Measurements from ENCODE around the gene PFAS. TPM values are rescaled to one million over a fixed set of nuclear protein-coding genes. Genes with fewer than 3 reads are reported as not detected.

The PFAS gene
- polyA plus RNA-seq, 1 donor from 2014 or later: 11.7 TPM

- H3K27me3 ChIP-seq (ENCODE audit: insufficient read depth, low read depth, low read length): no peaks in the 10 kb centered on the region
- H3K9me3 ChIP-seq (ENCODE audit: low read length): no peaks in the 10 kb centered on the region
- H2AFZ ChIP-seq (ENCODE audit: low read depth, low read length): peak overlapping the region; percentile 1
- no peaks in the 10 kb centered on the region for H4K20me1 ChIP-seq (ENCODE audit: insufficient read depth)
- H3F3A ChIP-seq (ENCODE audit: insufficient read depth, low read length, poor library complexity, severe bottlenecking): no peaks in the 10 kb centered on the region
- H3K9ac ChIP-seq (ENCODE audit: low read length): no peak overlapping the region
- no peaks in the 10 kb centered on the region for H3K9me2 ChIP-seq (ENCODE audit: insufficient read depth, low read length)
- peak overlapping the region; percentile 30 for H3K4me3 ChIP-seq (ENCODE audit: low read length)
- no peak for TF ChIP-seq MXI1 (conservative IDR thresholded peaks at IDR 0.05; ENCODE audit: poor library complexity, severe bottlenecking)
- TF ChIP-seq EP300 (conservative IDR thresholded peaks at IDR 0.05; ENCODE audit: poor library complexity, severe bottlenecking): no peak
- no peak for TF ChIP-seq TAF1 (IDR thresholded peaks at IDR 0.05; ENCODE audit: low read depth)
- no peak for TF ChIP-seq REST (IDR thresholded peaks at IDR 0.05; ENCODE audit: borderline replicate concordance)
- TF ChIP-seq RAD21 (conservative IDR thresholded peaks at IDR 0.05): no peak
- no peak for TF ChIP-seq SMC3 (conservative IDR thresholded peaks at IDR 0.05; ENCODE audit: poor library complexity)
- no peak for TF ChIP-seq EZH2 (IDR thresholded peaks at IDR 0.05; ENCODE audit: borderline replicate concordance, insufficient read depth, low read length, poor library complexity, severe bottlenecking)
- no peak for TF ChIP-seq POLR2AphosphoS5 (IDR thresholded peaks at IDR 0.05)
- TF ChIP-seq CTCF (IDR thresholded peaks at IDR 0.05; ENCODE audit: poor library complexity, severe bottlenecking): no peak
- H3K4me2 ChIP-seq (ENCODE audit: low read length): no peak overlapping the region
- H3K79me2 ChIP-seq (replicated peaks; ENCODE audit: insufficient read depth, low read length): no peaks in the 10 kb centered on the region
- H3K27ac ChIP-seq (ENCODE audit: low read length): no peak overlapping the region
- no peaks in the 10 kb centered on the region for H3K36me3 ChIP-seq (ENCODE audit: insufficient read depth, low read length)
Measured at GRCh38 chr17:8300226-8300625, 51.1 kb downstream of the PFAS start.

GRCh38 chr17:8300627-8301242, 51.6 kb downstream of the PFAS start:
- Histone ChIP-seq H3K4me2 (ENCODE audit: low read length) (no peak overlapping the region), H3K27me3 (ENCODE audit: insufficient read depth, low read depth, low read length) (no peaks in the 10 kb centered on the region), H3K79me2 (replicated peaks; ENCODE audit: insufficient read depth, low read length) (no peaks in the 10 kb centered on the region), H3K36me3 (ENCODE audit: insufficient read depth, low read length) (no peaks in the 10 kb centered on the region), H3K4me3 (ENCODE audit: low read length) (peak overlapping the region; percentile 30), H4K20me1 (ENCODE audit: insufficient read depth) (no peaks in the 10 kb centered on the region), H3K9me3 (ENCODE audit: low read length) (no peaks in the 10 kb centered on the region), H3F3A (ENCODE audit: insufficient read depth, low read length, poor library complexity, severe bottlenecking) (no peaks in the 10 kb centered on the region), H3K9ac (ENCODE audit: low read length) (no peak overlapping the region), H3K27ac (ENCODE audit: low read length) (no peak overlapping the region), H3K9me2 (ENCODE audit: insufficient read depth, low read length) (no peaks in the 10 kb centered on the region), H2AFZ (ENCODE audit: low read depth, low read length) (peak overlapping the region; percentile 1)
- TF ChIP-seq RAD21 (conservative IDR thresholded peaks at IDR 0.05) (peak; percentile 85), SMC3 (conservative IDR thresholded peaks at IDR 0.05; ENCODE audit: poor library complexity) (peak; percentile 88), POLR2AphosphoS5 (IDR thresholded peaks at IDR 0.05) (no peak), TAF1 (IDR thresholded peaks at IDR 0.05; ENCODE audit: low read depth) (no peak), MXI1 (conservative IDR thresholded peaks at IDR 0.05; ENCODE audit: poor library complexity, severe bottlenecking) (no peak), CTCF (IDR thresholded peaks at IDR 0.05; ENCODE audit: poor library complexity, severe bottlenecking) (peak; percentile 90), EP300 (conservative IDR thresholded peaks at IDR 0.05; ENCODE audit: poor library complexity, severe bottlenecking) (no peak)
